ENCODE measurements around the gene OR10D3. TPM values are rescaled to one million over a fixed set of nuclear protein-coding genes. Genes with fewer than 3 reads are reported as not detected.

OR10D3 gene
- total RNA-seq (2021; fragmentation: NEBNext Ultra II Directional; extraction: Animal tissue kit (Norgen Biotek cat#: 25700)), result not detected
- long read RNA-seq, result 0 reads

GRCh38 chr11:124183068-124183467 is at the start of gene OR10D3:
Gene OR10D3, plus strand, starts transcription at chr11:124183345. Its CDS starts 1,925 bp downstream, at chr11:124185270.
- no peak within 1 kb of the TSS for H3K27ac Mint-ChIP-seq
- no peak within 1 kb of the TSS for H3K4me3 Mint-ChIP-seq
- no peaks in the 10 kb centered on the region for H3K4me1 Mint-ChIP-seq (ENCODE audit: low read depth)
- H3K9me3 Mint-ChIP-seq, result peaks cover 10% of the 10 kb centered on the region
- H3K27me3 Mint-ChIP-seq (ENCODE audit: insufficient read depth), result no peaks in the 10 kb centered on the region
- no peaks in the 10 kb centered on the region for H3K36me3 Mint-ChIP-seq (ENCODE audit: low read depth)
- DNase-seq, result no peak
- no peak for TF ChIP-seq CTCF (IDR thresholded peaks at IDR 0.05)

- Mint-ChIP-seq H3K9me3 (peaks cover 64% of the 10 kb centered on the region), H3K4me1 (ENCODE audit: low read depth) (no peaks in the 10 kb centered on the region), H3K27me3 (ENCODE audit: insufficient read depth) (no peaks in the 10 kb centered on the region), H3K4me3 (no peak overlapping the region), H3K27ac (no peak overlapping the region), H3K36me3 (ENCODE audit: low read depth) (no peaks in the 10 kb centered on the region)
- DNase-seq, result no peak
- no peak for TF ChIP-seq CTCF (IDR thresholded peaks at IDR 0.05)
Measured at GRCh38 chr11:124143034-124143433, 40.1 kb upstream of the OR10D3 start.

- no peak overlapping the region for H3K4me3 Mint-ChIP-seq
- H3K36me3 Mint-ChIP-seq (ENCODE audit: low read depth), result no peaks in the 10 kb centered on the region
Measured at GRCh38 chr11:124147951-124148350, 35.2 kb upstream of the OR10D3 start.

GRCh38 chr11:124150684-124151083 is 32.5 kb upstream of the OR10D3 start:
- Mint-ChIP-seq H3K27me3 (ENCODE audit: insufficient read depth) (no peaks in the 10 kb centered on the region; the same call in 1 of the 2 replicates), H3K36me3 (ENCODE audit: low read depth) (no peaks in the 10 kb centered on the region), H3K27ac (no peak overlapping the region), H3K4me1 (ENCODE audit: low read depth) (no peaks in the 10 kb centered on the region), H3K4me3 (no peak overlapping the region), H3K9me3 (peaks cover 45% of the 10 kb centered on the region)
- no peak for TF ChIP-seq CTCF (IDR thresholded peaks at IDR 0.05)
- DNase-seq, result no peak

More at GRCh38 chr11:124147951-124148350, 35.2 kb upstream of the OR10D3 start:
- TF ChIP-seq CTCF (IDR thresholded peaks at IDR 0.05), result no peak
- DNase-seq, result no peak
- Mint-ChIP-seq H3K27ac (no peak overlapping the region), H3K27me3 (ENCODE audit: insufficient read depth) (no peaks in the 10 kb centered on the region; the same call in 1 of the 2 replicates), H3K9me3 (peaks cover 51% of the 10 kb centered on the region), H3K4me1 (ENCODE audit: low read depth) (no peaks in the 10 kb centered on the region)

GRCh38 chr11:124152770-124153407 is 30.3 kb upstream of the OR10D3 start:
- H3K27ac Mint-ChIP-seq, result no peak overlapping the region
- no peak; the same call in 1 of the 2 replicates for TF ChIP-seq CTCF (IDR thresholded peaks at IDR 0.05)
- H3K4me3 Mint-ChIP-seq, result no peak overlapping the region
- H3K9me3 Mint-ChIP-seq, result peaks cover 25% of the 10 kb centered on the region
- no peaks in the 10 kb centered on the region for H3K4me1 Mint-ChIP-seq (ENCODE audit: low read depth)
- H3K36me3 Mint-ChIP-seq (ENCODE audit: low read depth), result no peaks in the 10 kb centered on the region
- no peaks in the 10 kb centered on the region; the same call in 1 of the 2 replicates for H3K27me3 Mint-ChIP-seq (ENCODE audit: insufficient read depth)
- DNase-seq, result no peak
